ENCODE data around the gene MGAT4A.
"Not testable (repeated sequence)": the region's sequence is repeated elsewhere in the genome, so short reads cannot be mapped to it uniquely, and the experiment has no call there.

MGAT4A gene

DNA sequence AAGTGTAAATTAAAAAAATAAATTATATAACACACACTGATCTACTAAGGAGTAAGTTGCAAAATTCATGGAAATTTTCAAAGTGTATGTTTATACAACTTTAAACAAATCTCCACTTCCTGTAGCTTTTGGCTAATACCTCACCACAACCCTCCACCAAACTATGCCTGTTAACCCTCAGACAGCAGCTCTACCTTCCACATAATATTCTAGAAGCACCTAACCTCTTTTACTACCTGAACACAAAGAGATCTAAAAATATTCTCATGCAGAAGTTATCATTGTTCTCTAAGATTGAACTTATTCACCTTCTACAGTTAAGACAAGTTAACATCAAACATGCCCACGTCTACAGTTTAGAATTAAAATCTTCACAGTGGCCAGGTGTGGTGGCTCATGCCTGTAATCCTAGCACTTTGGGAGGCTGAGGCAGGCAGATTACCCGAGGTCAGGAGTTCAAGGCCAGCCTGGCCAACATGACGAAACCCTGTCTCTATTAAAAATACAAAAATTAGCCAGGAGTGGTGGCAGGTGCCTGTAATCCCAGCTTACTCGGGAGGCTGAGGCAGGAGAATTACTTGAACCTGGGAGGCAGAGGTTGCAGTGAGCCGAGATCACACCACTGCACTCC is 2.7 kb downstream of the MGAT4A start:
- DNase-seq = not testable (repeated sequence)

DNA sequence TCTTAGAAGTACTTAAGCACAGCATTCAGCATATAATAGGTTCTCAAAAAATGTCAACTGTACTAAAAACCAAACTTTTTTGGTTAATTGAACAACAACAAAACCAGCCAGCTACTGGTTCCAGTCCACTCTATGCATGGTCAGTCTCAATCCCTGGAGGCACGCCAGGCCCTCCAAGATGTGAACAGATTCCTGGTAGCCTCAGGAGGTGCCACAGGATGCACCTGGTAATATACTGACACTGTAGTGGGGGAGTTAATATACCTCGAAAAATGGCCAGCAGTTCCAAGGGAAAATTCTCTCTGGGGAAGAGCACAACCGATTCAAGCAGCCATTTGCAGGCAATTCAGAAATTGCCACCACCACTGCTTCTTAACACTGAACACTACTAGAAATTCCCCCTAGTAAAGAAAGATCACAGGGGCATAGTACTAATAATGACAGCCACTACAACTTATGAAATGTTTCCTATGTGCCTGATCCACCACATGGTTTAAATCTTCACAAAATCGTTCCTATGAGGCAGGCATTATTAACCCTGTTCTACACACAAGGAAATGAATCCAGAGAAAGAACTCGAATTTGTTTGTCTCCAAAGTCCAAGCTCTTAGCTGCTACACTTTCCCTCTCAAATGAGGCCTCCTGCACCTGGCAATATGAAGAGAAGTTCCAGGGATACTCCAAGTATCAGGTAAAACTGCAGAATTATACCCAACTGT is 3.4 kb downstream of the MGAT4A start:
- no peak for DNase-seq

DNA sequence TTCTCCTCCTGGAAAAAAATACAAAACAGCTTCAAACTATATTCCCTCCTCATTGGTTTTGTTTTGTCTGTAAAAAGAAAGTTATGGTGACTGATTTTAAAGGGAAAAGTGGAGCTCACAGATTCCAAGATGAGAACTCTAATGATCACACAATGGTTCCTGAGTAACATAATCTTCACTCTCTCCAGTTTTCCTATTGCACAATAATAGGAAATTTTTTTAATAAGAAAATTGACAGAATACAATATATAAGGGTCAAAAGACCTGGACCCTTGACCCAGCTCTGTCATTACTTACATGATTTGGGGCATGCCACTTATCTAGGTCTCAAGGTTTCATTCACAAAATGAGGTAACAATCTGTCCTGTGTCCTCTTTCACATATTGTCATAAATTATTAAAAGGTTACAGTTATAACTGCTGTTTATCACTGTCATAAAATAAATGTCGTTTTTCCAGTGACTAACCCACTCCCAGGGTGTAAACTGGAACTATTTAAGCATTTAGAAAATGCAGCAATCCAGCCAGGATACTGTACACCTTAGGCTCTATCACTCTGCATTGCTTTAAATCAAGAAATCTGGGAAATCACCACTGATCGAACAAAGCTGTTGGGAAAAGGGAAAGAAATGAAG is 4.1 kb downstream of the MGAT4A start:
- DNase-seq = no peak

DNA sequence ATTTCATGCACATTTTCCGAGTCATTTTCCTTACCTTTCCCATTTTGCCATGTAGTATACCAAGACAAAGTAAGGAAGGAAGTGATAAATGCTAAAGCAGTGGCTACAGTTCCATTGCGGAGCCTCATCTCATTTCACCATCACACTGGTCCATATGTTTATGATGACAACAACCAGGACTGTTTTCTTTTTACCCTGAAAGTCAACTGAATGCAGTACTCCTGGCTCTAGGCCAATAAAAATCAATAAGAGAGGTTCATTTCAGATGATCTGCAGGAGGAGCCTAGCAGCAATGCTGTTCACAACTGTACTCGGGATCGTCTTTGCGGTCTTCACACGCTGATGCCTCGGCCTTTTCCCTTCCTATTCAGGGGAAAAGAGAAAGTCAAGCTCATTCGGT is 4.7 kb downstream of the MGAT4A start:
- DNase-seq = no peak

DNA sequence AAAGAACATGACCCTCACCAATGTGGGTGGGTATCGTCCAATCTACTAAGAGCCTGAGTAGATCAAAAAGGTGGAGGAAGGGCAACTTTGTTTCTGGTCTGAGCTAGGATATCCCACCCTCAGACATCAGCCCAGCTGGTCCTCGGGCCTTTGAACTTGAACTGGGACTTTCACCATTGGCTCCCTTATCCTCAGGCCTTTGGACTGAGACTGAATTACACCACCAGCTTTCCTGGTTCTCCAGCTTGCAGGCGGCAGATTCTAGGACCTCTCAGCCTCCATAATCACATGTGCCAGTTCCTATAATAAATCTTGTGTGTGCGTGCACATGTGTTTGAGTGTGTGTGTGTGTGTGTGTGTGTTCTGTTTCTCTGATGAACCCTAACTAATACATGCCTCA is 10.6 kb downstream of the MGAT4A start:
- no peak for DNase-seq

DNA sequence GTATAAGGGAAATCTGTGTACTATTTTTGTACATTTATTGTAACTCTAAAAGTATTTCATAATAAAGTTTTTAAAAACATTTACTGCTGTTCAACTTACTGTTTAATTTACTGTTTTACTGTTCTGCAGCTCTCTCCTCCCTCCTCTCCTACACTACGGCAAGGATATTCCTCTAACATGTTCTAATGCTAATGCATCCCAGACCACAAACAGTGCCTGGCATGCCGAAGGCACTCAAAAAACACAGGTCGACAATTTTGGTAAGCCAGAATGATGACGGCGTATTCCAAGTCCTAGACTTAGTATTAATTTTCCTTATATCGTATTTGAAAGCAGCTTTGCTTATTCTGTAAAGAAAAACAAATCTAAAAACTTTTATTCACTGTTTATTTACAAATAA is 13.3 kb downstream of the MGAT4A start:
- DNase-seq = no peak

DNA sequence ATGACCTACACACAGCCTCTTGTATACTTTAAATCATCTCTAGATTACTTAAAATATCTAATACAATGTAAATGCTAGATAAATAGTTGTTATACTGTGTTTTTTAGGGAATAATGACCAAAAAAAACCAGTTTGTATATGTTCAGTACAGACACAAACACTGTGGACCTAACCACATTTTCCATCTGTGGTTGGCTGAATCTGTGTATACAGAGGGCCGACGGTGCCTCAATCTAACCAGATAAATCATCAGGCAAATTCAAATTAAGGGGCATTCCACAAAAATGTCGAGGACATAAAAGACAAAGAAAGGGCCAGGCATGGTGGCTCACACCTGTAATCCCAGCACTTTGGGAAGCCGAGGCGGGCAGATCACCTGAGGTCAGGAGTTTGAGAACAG is 14.1 kb downstream of the MGAT4A start:
- DNase-seq = no peak

DNA sequence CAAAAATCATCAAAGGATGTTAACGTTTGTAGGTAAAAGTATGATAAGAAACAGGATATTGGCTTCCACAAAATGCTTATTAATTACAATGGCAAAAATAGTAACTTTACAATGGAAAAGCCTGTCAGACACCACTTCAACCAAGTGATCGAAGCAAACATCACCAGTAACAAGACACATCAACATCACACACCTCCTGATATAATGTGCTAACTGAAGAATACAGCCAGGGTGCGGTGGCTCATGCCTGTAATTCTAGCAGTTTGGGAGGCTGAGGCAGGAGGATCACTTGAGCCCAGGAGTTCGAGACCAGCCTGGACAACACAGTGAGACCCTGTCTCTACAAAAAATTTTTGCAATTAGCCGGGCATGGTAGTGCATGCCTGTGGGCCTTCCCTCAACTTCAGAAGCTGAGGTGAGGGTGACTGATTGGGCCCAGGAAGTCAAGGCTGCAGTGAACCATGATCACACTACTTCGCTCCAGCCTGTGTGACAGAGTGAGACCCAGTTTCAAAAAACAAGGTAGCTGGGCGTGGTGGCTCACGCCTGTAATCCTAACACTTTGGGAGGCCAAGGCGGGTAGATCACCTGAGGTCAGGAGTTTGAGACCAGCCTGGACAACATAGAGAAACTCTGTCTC is 15.0 kb downstream of the MGAT4A start:
- DNase-seq = no peak

DNA sequence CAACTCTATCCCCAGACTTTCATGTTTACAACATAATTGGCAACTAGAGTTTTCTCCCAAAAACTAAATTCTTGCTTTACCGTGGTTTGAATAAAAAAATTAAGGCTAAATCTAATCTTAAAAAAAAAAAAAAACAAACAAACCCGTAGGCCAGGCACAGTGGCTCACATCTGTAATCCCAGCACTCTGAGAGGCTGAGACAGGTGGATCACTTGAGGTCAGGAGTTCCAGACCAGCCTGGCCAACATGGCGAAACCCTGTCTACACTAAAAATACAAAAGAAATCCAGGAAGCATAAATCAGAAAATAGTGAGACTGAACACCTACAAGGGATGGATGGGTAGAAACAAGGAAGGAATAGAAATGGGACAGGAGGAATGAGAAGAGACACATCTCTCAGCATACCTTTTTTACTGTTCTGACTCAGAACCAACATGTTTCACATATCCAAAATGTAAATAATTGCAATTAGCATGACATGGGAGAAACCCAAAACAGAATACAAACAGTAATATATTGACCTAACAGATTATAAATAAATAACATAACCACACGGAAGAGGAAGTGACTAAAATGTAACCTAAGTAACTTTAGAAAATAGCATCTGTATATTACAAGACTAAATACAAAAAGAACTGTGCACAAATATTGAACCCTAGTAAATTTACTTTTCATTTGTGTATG is 17.5 kb downstream of the MGAT4A start:
- DNase-seq = no peak

DNA sequence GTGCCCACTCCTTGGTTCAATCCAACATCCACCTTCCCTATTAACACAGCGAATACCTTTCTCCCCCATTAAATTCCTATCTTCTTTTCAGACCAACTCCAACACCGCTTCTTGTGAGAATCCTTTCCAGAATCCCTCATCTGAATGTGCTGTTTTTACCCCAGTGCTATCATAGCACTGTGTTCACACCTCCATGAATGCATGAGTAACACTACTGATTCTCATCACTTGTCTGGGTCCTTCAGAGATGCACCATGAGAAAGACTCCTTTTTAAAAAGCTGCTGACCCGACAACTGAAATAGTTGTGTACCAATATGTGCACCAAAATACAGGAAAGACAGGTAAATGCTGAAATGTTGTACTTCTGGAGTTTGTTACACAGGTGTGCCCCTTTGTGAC is 18.8 kb downstream of the MGAT4A start:
- no peak for DNase-seq

DNA sequence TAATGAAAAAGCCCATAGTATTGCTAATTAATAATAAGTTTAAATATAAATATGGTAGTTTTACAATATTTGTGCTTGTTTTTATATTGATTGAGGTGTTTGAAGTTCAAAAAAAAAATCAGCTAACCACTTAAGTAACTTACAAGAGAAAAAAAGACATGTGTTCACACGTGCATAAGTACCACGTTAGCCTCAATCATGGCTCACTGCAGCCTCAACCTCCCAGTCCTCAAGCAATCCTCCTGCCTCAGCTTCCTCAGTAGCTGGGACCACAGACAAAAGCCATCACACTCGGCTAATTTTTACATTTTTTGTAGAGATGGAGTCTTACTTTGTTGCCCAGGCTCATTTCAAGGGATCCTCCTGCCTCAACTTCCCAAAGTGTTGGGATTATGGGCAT is 19.4 kb downstream of the MGAT4A start:
- no peak for DNase-seq

DNA sequence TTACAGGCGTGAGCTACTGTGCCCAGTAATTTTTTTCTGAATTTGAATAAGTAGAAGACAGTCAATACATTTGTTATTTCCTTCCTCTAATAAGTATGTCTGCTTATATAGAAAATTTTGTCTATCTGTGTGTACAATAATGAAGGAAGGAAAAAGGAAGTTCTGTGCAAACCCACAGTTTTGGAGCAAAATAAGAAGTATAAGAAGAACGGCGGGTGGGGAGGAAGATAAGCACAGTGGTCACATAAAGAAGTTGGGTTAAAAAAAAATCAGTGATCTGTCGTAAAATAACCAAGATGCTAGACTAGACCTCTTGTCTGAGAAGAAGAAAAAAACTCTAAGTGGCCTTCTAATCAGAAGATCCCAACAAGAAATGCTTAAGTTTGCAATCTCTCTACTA is 20.2 kb downstream of the MGAT4A start:
- DNase-seq = no peak

DNA sequence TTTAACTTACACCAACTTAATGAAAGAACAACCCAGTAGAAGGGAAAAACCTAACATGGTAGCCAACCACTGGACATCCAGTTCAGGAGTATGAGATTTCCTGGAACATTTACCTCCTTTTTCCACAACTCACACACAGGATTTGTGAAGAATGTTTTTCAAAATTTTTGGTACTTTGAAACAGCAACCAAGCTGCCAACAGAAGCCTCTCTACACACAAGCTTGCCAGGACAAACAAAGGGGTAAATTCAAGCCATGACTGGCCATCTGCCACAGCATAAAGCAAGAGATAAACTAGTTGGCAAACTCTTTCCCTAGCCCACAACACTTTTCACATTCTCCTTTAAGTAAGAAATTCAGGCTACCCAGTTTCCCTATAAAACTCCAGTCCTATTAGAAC is 21.4 kb downstream of the MGAT4A start:
- DNase-seq = no peak

DNA sequence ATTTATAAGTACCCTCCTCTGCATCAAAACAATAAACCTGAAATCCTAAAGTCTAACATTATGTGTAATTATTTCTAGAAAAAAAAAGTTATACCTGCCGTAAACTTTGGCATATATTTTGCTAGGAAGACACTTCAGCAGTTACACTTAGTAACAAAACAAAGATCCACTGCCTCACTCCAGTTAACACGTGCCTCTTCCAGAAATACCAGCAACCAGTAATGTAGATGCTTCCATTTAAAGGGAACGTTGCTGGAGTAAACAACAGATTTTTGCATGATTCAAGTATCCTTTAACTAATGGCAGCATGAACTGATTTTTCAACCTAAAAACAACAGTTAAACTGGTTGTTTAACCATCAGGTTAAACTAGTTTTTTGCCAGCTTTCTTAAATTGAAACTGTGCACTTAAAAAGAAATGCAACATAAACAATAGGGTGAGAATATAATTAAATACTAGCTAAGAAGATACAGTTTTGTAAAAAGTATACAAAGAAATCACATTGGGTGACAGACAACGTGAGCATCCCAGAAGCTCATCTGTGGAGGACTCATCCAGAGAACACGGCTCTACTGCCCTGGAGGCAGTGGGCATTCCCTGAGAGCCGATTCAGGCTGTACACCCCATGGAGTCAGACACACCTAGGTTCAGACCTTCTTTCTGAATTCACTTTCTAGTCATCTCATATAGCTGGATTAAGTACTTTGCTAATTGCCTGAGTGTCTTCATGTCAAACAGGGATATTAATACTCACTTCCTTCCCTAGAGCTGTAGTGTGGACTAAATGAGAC is 22.3 kb downstream of the MGAT4A start:
- DNase-seq = no peak

DNA sequence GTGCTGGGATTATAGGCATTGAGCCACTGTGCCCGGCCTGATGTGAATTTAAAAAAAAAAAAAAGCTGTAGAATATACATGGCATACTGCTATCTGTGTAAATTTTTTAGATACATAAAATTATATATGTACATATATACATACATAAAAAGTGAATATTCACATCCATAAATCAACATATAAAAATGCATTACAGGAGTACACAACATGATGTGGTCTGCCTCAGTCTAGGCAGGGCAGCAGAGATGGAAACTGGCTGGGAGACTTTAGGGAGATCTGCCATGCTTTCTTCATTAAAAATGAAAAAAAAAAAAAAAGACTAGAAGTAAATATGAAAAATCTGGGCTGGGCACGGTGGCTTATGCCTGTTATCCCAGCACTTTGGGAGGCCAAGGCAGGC is 24.3 kb downstream of the MGAT4A start:
- no peak for DNase-seq

DNA sequence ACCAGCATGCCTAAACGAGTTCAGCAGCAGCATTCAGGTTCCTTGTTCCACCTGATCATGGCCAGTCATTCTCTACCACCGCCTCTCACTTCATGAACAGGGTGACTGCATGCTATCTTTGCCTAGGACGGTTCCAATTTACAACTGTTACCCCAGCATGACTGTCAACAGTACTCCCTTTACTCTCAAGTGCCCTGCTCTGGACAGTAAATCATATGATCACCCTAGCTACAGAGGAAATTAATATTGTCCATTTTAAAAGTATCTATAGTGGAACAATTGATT is 25.7 kb downstream of the MGAT4A start:
- DNase-seq = no peak

DNA sequence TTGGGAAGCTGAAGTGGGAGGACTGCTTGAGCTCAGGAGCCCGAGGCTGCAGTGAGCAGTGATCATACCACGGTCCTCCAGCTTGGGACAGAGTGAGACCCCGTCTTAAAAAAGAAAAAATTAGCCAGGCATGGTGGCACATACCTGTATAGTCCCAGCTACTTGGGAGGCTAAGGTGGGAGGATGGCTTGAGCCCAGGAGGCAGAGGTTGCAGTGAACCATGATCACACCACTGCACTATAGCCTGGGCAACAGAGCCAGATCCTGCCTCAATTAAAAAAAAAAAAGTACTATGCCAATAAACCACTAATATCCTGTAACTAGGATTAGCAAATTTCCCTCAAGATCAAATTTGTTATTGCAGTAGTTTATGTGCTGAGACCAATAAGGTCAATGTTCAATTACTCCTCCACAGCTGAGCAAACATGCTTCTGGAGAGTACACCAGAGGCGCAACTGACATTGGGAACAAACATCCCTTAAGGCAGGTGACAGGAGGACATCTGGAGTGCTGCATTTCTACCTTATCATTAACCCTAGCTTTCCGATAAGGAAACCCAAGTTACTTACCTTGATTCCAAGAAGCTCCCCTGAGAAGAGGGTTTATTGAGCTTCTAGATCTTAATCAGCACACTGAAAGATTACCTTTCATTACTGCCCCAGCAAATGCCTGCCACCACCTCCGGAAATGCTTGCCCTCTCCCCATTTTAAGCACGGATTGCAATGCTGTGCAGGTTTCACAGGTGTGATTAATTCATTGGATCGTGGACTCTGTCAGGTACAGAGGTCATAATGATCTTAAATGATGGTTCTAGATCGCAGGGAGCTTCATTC is 26.2 kb downstream of the MGAT4A start:
- DNase-seq = no peak

DNA sequence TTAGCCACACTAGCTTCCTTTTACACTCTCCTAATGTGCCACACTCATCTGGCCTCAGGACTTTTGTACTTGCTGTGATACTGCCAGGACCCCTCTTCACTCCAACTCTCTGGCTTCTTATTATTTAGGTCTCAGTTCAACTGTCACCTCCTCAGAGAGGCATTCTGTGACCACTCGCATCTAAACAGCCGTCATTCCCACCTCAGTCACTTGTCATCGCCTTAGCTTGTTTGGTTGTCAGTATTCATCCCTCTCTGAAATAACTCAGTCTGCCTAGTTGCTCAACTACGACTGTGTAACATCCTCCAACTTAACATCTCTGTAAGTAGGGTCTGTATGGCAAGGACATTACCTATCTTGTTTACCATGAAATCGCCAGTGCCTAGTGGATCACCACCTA is 27.2 kb downstream of the MGAT4A start:
- no peak for DNase-seq

DNA sequence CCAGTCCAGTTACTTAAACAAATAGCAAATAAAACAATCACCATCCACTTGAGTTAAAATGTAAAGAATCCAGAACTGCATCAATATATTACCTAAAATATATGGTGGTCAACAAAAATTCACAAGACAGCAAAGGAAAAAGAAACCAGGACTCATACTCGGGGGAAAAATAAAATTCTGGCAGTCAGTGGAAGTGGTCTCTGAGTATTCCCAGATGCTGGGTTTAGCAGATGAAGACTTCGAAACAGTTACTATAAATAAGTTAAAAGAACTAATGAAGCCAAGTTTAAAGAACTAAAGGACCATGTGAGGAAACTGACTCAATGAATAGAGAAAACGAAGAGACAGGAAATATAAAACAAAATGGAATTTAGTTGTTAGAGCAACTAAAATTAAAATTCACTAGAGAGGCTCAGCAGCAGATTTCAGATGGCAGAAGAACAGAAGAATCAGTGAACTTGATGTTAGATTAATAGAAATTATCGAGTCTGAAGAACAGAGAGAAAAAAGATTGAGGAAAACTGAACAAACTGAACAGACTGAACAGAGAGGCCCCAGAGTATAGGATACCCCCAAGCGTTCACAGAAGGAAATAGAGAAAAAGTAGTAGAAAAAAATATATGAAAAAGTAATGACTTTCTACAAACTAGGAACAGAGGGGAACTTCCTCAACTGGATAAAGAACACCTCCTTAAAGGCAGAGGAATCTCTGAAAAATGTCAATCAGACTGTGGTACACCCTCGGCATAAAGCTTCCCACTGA is 27.9 kb downstream of the MGAT4A start:
- no peak for DNase-seq

DNA sequence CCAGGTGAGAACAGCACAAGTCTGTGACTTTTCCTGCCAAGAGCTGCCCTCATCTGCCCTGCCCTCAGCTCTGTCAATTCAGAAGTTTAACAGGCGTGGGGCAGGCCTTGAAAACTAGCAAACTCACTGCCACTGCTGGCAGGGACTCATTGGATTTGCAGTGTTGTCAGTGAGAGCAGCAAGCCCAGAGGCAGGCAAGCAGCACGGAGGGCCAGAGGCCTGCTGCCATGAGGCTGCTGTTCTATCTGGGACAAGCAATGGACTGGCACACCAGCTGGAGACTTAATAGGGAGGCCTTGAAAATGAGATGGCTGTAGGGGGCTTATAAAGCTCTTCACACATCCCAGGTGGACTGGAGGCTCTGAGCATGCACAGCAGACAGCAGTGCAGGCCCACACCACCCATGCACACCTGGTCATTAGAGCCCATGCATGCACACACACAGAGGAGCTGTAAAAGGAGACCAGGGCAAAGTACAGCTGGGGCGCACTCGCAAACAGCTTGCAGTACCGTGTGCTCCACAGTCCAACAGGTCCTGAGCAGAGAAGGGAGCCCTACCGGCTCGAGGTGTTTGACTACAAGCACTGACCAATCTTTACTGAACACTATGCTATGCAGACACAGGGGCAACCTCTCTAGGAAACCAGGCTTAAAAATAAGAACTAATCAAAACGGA is 28.7 kb downstream of the MGAT4A start:
- DNase-seq = no peak

DNA sequence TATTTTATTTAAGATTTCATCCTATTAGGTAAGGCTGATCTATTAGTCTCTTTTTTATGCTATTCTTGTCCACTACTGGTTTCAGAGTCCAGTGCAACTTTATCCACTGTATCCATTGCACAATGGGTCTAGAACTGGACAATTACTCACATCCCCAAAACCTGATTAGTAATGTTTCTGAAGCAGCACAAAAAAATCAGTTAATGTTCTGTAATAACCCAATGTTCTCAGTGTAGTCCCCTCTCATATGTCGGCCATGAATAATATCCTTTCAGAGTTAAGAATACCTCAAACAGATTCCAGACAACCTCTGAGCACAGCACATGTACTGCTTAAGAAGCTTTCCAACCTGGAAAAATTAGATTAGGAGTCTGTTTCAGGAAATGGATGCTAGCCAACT is 29.7 kb downstream of the MGAT4A start:
- no peak for DNase-seq
